Forelimb muscle (tissue), 1 donor: ENCODE measurements around the gene RIPOR3. TPM values are rescaled to one million over a fixed set of nuclear protein-coding genes. Genes with fewer than 3 reads are reported as not detected.
"Not testable (repeated sequence)": the region's sequence is repeated elsewhere in the genome, so short reads cannot be mapped to it uniquely, and the experiment has no call there.

Source experiments
- DNase-seq: peaks from one replicate; pipeline ENCODE4 v3.0.0-alpha.2; 2013; ENCODE audit warnings: low read depth
- polyA plus RNA-seq: library from polyadenylated mRNA; unstranded; fragments of 120-200 nt; gene quantifications from one replicate; pipeline ENCODE4 v1.2.1, GENCODE V29; 2013; ENCODE audit not compliant: insufficient read length

The RIPOR3 gene
- polyA plus RNA-seq, 1 donor: 7.5 TPM

DNA sequence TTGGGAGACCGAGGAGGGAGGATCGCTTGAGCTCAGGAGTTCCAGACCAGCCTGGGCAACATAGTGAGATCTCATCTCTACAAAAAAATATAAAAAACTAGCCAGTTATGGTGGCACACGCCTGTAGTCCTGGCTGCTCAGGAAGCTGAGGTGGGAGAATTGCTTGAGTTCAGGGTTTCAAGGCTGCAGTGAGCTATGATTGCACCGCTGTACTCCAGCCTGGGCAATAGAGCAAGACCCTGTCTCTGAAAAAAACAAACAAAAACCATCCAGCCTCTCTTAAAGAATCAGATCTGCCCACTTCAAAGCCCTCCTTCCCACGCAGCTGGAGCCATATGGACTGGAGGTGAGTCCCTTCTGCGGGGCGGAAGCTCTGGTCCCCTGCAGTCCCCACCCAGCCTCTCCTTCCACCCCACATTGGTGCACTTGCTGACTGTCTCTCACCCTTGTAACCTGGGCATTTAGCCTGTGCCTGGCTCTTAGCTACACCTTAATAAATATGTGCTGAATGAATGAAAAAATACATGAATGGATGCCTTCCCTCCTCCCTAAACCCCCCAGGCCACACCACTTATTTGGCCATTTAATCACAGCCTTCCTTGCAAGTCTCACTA is 32.9 kb upstream of the RIPOR3 start:
- no peak for DNase-seq

- no peak for DNase-seq
Observed at GRCh38 chr20:50723672-50724071, 32.3 kb upstream of the RIPOR3 start.

DNA sequence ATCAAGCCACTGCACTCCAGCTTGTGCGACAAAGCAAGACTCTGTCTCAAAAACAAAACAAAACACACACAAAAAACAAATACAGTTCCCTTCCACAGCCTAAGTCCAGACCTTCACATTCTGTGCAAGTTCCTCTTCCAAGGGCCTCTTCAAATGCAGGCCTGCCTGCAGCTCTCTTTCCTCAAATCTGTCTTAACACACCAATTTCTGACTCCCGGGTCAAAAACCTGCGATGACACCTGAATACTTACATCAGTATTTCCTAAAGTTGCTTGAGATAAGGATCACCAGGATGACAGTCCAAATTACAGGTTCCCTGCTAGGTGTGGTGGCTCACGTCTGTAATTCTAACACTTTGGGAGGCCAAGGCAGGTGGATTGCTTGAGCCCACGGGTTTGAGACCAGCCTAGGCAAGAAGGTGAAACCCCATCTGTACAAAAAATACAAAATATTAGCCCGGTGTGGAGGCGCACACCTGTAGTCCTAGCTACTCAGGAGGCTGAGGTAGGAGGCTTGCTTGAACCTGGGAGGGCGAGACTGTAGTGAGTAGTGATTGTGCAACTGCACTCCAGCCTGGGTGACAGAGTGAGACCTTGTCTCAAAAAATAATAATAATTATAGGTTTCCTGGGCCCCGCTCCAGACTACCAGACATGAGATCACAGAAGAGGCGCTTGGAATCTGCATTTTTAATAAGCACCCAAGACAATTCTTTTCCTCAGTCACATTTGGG is 31.2 kb upstream of the RIPOR3 start:
- no peak for DNase-seq

- no peak for DNase-seq
Observed at GRCh38 chr20:50721881-50722281, 30.5 kb upstream of the RIPOR3 start.

- no peak for DNase-seq
Observed at GRCh38 chr20:50720582-50720981, 29.2 kb upstream of the RIPOR3 start.

DNA sequence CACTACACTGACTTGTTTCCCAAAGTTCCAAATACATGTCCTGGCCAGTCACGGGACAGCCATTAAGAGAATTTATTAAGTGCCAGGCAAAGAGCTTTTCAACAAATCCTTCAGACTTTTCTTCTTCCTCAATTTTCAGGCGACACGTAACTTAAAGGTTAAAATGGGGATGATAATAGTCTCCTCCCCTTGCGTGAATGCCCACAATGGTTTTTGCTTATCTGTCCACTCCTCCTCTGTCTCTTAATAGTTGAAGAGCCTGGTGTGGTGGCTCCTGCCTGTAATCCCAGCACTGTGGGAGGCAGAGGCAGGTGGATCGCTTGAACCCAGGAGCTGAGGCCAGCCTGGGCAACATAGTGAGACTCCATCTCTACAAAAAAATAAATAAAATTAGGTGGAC is 28.7 kb upstream of the RIPOR3 start:
- DNase-seq: no peak

DNA sequence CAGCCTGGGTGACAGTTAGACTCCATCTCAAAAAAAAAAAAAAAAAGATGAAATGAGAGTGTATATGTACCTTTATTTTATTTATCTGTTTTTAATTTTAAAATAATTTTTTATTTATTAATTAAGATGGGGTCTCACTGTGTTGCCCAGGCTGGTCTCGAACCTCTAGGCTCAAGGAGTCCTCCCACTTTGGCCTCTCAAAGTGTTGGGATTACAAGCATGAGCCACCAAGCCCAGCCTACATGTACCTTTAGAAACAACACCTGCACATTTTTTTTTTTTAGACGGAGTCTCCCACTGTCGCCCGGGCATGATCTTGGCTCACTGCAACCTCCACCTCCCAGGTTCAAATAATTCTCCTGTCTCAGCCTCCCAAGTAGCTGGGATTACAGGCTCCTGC is 28.0 kb upstream of the RIPOR3 start:
- no peak for DNase-seq

GRCh38 chr20:50717974-50718761 is 26.8 kb upstream of the RIPOR3 start:
- no peak for DNase-seq

DNA sequence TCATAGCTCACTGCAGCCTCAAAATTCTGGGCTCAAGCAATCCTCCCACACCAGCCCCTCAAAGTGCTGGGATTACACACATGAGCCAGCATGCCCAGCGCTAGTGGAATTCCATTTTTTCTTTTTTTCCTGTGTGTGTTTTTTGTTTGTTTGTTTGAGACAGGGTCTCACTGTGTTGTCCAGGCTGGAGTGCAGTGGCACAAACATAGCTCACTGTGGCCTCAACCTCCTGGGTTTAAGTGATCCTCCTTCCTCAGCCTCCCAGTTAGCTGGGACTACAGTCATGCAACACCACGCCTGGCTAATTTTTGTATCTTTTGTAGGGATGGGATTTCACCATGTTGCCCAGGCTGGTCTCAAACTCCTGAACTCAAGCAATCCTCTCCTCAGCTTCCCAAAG is 26.0 kb upstream of the RIPOR3 start:
- DNase-seq: no peak

GRCh38 chr20:50716518-50716917 is 25.2 kb upstream of the RIPOR3 start:
- DNase-seq: no peak

GRCh38 chr20:50715694-50716093 is 24.4 kb upstream of the RIPOR3 start:
- DNase-seq: no peak

GRCh38 chr20:50714426-50714825 is 23.1 kb upstream of the RIPOR3 start:
- DNase-seq: not testable (repeated sequence)

DNA sequence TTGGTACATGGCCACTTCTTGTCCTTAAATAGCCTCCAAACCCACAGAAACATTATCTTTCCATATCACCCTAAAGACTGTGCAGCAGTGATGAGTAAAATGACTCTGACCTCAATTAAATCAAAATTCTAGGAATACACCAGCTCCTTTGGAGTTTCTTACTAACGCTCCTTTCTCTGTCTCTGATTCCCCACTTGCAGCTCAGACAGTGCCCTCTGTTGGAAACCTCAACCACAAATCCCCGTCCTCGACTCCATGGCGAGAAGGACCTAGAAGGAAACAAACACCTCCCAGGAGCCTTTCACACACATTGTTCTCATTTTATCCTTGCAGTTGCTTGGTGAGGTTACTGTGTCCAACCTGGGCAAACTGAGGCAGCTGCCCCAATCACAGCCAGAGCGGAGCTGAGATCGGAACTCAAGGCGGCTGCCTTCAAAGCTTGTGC is 22.3 kb upstream of the RIPOR3 start:
- no peak for DNase-seq

DNA sequence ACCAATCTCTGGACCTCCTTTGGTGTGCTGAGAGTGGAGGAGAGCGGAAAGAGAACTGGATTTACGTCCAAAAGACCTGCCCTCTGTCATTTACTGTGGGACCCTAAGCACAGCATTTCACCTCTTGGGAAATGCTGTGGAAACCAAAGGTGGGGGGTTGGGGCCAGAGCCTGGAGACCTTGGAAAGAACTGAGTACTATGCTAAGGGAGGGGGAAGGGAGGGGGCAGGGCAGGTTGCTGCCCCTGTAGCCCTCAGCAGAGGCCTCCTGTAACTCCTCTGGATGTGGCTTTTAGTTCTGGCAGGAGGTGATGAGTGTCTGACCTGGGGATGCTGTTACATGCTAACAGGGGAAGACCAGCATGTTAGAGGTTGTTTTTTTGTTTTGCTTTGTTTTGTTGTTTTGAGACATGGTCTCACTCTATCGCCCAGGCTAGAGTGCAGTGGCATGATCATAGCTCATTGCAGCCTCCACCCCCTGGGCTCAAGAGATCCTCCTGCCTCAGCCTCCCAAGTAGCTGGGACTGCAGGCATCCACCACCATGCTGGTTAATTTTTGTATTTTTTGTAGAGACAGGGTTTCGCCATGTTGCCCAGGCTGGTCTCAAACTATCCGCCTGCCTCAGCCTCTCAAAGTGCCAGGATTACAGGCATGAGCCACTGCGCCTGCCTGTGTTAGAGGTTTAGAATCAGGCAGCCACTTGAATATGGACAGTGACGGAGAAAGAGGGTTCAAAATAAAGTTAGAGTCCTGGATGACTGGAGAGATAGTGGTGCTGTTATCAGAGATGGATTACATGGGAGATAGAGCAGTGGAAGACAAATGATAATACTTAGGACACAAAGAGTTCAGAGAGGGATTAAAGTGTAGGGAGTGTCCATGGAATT is 21.7 kb upstream of the RIPOR3 start:
- DNase-seq: no peak

DNA sequence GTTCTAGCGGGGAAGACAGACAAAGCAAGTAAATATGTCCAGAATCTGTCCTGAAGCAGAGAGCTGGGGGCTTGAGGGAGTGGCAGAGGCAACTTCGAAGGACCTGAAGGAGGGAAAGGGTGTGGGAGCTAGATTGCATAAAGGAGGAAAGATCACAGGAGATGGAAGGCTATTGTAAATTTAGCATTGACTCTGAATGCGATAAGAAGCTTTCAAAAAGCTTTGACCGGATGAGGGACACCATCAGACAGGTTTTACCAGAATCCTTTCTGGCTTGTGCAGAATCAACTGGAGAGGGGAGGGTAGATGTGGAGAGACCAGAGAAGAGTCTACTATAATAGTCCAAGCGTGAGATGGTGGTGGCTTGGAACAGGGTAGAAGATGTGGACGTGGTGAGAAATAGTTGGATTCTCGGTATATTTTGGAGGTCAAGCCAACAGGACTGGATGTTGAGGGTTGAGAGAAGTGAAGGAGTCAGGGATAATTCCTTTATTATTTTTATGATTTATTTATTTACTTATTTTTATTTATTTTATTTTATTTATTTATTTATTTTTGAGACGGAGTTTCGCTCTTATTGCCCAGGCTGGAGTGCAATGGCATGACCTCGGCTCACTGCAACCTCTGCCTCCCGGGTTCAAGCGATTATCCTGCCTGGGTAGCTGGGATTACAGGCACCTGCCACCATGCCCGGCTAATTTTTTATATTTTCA is 19.9 kb upstream of the RIPOR3 start:
- no peak for DNase-seq

DNA sequence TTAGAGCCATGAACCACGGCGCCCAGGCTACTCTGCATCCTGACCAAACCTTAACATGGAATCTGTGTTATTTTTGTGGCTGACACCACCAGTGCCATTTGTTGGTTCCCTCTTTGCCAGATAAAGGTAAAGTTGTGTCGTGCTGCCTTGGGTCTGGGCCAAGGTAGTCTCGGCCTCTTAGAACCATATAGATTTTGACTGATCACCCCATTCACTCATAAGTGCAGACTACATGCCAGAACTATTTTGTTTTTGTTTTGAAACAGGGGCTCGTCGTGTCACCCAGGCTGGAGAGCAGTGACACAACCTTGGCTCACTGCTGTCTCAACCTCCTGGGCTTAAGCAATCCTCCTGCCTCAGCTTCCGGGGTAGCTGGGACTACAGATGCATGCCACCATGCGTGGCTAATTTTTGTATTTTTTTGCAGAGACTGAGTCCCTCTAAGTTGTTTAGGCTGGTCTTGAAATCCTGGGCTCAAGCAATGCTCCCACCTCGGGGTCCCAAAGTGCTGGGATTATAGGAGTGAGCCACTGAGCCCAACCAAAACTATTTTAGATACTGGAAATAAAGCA is 19.2 kb upstream of the RIPOR3 start:
- DNase-seq: no peak

GRCh38 chr20:50709636-50709973 is 18.3 kb upstream of the RIPOR3 start:
- no peak for DNase-seq

DNA sequence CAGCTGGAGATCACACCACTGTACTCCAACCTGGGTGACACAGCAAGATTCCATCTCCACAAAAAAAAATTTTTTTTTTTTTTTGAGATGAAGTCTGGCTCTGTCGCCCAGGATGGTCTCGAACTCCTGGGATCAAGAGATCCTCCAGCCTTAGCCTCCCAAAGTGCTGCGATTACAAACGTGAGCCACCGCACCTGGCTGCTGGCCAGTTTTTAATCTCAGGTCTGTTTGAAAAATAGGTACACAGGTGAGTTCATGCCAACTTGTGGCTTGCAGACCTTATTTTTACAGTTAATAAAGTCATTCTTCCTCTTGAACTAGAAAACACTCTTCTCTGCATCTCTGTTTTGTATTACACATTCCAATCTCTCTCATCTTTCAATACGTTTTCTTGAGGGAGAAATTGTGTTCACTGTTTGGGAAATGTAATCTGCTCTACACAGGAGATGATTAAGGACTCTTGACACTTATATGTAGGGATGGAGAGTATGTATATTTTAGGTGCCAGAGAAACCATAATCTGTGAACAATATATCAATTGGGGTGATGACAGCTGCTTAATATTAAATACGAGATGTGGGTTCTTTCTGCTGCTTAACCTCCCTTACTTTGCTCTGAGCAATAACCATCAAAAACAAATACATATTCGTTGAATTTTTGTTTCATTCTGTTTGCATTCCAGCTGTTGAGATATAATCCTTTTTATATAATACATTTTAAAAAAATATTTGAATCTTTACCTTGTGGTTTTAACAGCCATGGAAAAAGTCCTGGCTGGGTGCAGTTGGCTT is 17.7 kb upstream of the RIPOR3 start:
- no peak for DNase-seq

DNA sequence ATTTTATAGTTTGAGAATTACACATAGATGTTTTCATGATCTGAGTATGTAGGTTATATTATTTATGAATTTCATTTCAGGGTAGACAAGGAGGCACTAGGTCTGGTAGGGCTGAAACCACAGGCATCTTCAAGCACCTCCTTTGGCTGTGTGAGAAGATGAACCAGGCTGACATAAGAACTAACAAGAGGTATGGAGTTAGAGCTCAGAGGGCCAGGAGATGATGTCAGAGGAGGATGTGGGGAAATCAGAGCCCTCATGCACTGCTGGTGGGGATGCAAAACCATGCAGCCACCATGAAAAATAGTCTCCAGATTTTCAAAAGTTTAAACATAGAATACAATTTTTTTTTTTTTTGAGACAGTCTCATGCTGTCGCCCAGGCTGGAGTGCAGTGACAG is 13.6 kb upstream of the RIPOR3 start:
- DNase-seq: no peak

DNA sequence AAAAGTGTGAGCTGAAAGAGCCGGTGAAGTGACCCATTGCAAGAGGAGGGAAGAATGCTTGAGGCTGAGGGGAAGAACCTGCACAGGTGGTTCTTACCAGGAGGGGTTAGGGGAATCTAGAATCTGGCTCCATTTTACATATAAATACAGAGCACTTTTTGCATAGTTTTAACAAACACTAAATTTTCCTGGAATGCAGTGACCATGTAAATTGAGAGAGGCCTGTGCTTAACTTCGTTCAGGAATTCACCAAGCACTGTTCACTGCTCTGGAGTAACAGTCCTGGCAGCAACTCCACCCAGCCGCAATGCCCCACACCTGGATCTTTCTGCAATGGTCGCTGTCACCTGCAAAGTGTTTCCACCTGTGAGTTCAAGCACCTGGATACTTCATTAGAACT is 13.2 kb upstream of the RIPOR3 start:
- no peak for DNase-seq
